HG02870 (cell line): Measurements from ENCODE around the gene ADAMTSL1.

Source experiments
- ATAC-seq: cut with Tn5 transposase; IDR thresholded peaks from one replicate; pipeline ENCODE4 v1.9.1; 2021; ENCODE audit warnings: mild to moderate bottlenecking, moderate library complexity; ENCODE audit not compliant: unreplicated experiment

The ADAMTSL1 gene

GRCh38 chr9:18554244-18554643 lies 80.3 kb downstream of the ADAMTSL1 start:
- ATAC-seq: no peak

GRCh38 chr9:18555105-18555883 lies 81.3 kb downstream of the ADAMTSL1 start:
- no peak for ATAC-seq

GRCh38 chr9:18564018-18564880 lies 90.3 kb downstream of the ADAMTSL1 start:
- ATAC-seq: no peak

GRCh38 chr9:18566121-18566520 lies 92.2 kb downstream of the ADAMTSL1 start:
- ATAC-seq: no peak

GRCh38 chr9:18568973-18569372 lies 95.0 kb downstream of the ADAMTSL1 start:
- ATAC-seq: no peak

GRCh38 chr9:18569941-18570630 lies 96.1 kb downstream of the ADAMTSL1 start:
- ATAC-seq: no peak

- ATAC-seq: no peak
These were observed 99.1 kb downstream of the ADAMTSL1 start for GRCh38 chr9:18573021-18573556.

- ATAC-seq: no peak
These were observed 101.7 kb downstream of the ADAMTSL1 start for GRCh38 chr9:18575686-18576085.

- ATAC-seq: no peak
These were observed 105.6 kb downstream of the ADAMTSL1 start for GRCh38 chr9:18579536-18579935.

- no peak for ATAC-seq
These were observed 106.2 kb downstream of the ADAMTSL1 start for GRCh38 chr9:18580151-18580550.

GRCh38 chr9:18585996-18586395 lies 112.0 kb downstream of the ADAMTSL1 start:
- ATAC-seq: no peak

GRCh38 chr9:18588002-18588401 lies 114.0 kb downstream of the ADAMTSL1 start:
- no peak for ATAC-seq

GRCh38 chr9:18591261-18591660 lies 117.3 kb downstream of the ADAMTSL1 start:
- no peak for ATAC-seq

- ATAC-seq: no peak
These were observed 120.9 kb downstream of the ADAMTSL1 start for GRCh38 chr9:18594837-18595236.

GRCh38 chr9:18595597-18595996 lies 121.6 kb downstream of the ADAMTSL1 start:
- ATAC-seq: no peak

- no peak for ATAC-seq
These were observed 123.0 kb downstream of the ADAMTSL1 start for GRCh38 chr9:18596920-18597319.

- ATAC-seq: no peak
These were observed 125.0 kb downstream of the ADAMTSL1 start for GRCh38 chr9:18598969-18599368.

- no peak for ATAC-seq
These were observed 127.1 kb downstream of the ADAMTSL1 start for GRCh38 chr9:18601026-18601425.

- ATAC-seq: no peak
These were observed 128.0 kb downstream of the ADAMTSL1 start for GRCh38 chr9:18601956-18602355.

GRCh38 chr9:18604767-18605730 lies 131.1 kb downstream of the ADAMTSL1 start:
- ATAC-seq: no peak
